SU-DHL-6 (cell line): ENCODE results near the gene GTF3C1.

Source experiments
- H2AFZ ChIP-seq: fragments of 200-600 bp; sonication (generic); 2 replicates; pipeline ENCODE4 v1.6.1; 2014; ENCODE audit warnings: low read depth, mild to moderate bottlenecking, moderate library complexity, mixed read lengths, antibody characterized with exemption, low read length; ENCODE audit not compliant: severe bottlenecking
- H3F3A ChIP-seq: fragments of 200-600 bp; shearing (Covaris generic); 2 replicates; pipeline ENCODE4 v1.6.0; 2016; ENCODE audit warnings: antibody characterized with exemption, mild to moderate bottlenecking; ENCODE audit not compliant: insufficient read depth
- H3K27ac ChIP-seq: fragments of 200-600 bp; sonication (generic); 2 replicates; pipeline ENCODE4 v1.5.1; 2016; ENCODE audit warnings: low read depth, mild to moderate bottlenecking, low read length, moderate library complexity, mixed read lengths
- H3K27me3 ChIP-seq: fragments of 200-600 bp; sonication (generic), shearing (Covaris generic); 2 replicates; pipeline ENCODE4 v1.6.0; 2014; ENCODE audit warnings: mild to moderate bottlenecking, low read length
- H3K36me3 ChIP-seq: fragments of 200-600 bp; sonication (generic); 2 replicates; pipeline ENCODE4 v1.6.1; 2014; ENCODE audit warnings: mild to moderate bottlenecking, low read length, mixed read lengths
- H3K4me2 ChIP-seq: fragments of 300-600, 200-600 bp; shearing (Covaris generic), sonication (generic); 2 replicates; pipeline ENCODE4 v1.6.0; 2014; ENCODE audit warnings: low read length, low read depth, mild to moderate bottlenecking; ENCODE audit not compliant: poor library complexity, severe bottlenecking
- H3K4me3 ChIP-seq: fragments of 200-600 bp; sonication (generic); 2 replicates; pipeline ENCODE4 v1.5.1; 2014; ENCODE audit warnings: antibody characterized with exemption, low read length, mild to moderate bottlenecking, mixed read lengths; ENCODE audit not compliant: insufficient read depth, poor library complexity, severe bottlenecking
- H3K79me2 ChIP-seq: fragments of 200-600 bp; sonication (generic); 2 replicates; pipeline ENCODE4 v1.6.1; 2014; ENCODE audit warnings: mild to moderate bottlenecking, low read length, moderate library complexity; ENCODE audit not compliant: insufficient read depth
- H3K9ac ChIP-seq: fragments of 200-600 bp; sonication (generic); 2 replicates; pipeline ENCODE4 v1.7.0; 2014; ENCODE audit warnings: mild to moderate bottlenecking, low read length
- H3K9me2 ChIP-seq: fragments of 200-600 bp; sonication (generic); replicated peaks from 2 replicates; pipeline ENCODE4 v1.6.1; 2014; ENCODE audit warnings: low read length; ENCODE audit not compliant: insufficient read depth
- H3K9me3 ChIP-seq: fragments of 200-600 bp; sonication (generic); 2 replicates; pipeline ENCODE4 v1.6.1; 2014; ENCODE audit warnings: low read length, mixed read lengths; ENCODE audit not compliant: insufficient read depth
- H4K20me1 ChIP-seq: fragments of 200-600 bp; sonication (generic); 2 replicates; pipeline ENCODE4 v1.6.1; 2014; ENCODE audit warnings: low read depth, mild to moderate bottlenecking, antibody characterized with exemption, low read length, moderate library complexity, mixed read lengths
- EZH2phosphoT487 ChIP-seq: fragments of 200-600 bp; sonication (generic), shearing (Covaris generic); conservative IDR thresholded peaks from 2 replicates; pipeline ENCODE4 v1.6.1; 2018; ENCODE audit warnings: mild to moderate bottlenecking, antibody characterized with exemption, low read length, moderate library complexity, mixed read lengths
- TF ChIP-seq, protein P1 (sequence below): fragments of 200-600 bp; sonication (generic); IDR thresholded peaks from one replicate; pipeline ENCODE4 v1.5.1; 2017; ENCODE audit warnings: antibody characterized with exemption, mild to moderate bottlenecking, low read length, moderate library complexity; ENCODE audit not compliant: insufficient read depth, poor library complexity, severe bottlenecking

The GTF3C1 gene

DNA sequence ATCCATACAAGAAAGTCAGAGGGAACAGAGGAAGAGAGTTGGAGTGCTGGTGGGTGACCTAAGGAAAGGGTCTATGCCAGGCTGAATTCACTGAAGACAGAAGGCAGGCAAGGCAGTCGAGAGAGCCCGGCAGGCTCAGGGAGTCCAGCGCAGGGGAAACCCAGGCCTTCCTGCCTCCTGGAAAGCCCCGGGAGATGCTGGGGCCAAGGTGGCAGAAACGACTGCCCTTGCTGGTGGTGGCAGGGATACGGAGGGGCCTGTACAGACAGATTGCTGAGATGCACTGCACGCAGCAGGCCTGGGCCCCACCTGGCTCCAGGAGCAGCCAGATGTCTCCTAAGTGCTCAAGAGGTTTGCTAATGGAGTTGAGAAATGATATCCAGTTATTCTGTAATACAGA, 59.8 kb downstream of the GTF3C1 start:
- H2AFZ ChIP-seq: no peak overlapping the region
- no peaks in the 10 kb centered on the region for H3K27me3 ChIP-seq
- H3K36me3 ChIP-seq: no peaks in the 10 kb centered on the region; the same call in 1 of the 2 replicates
- no peak overlapping the region for H3K27ac ChIP-seq
- H3K4me2 ChIP-seq: no peak overlapping the region
- TF ChIP-seq EZH2phosphoT487: no peak
- TF ChIP-seq, protein P1, sequence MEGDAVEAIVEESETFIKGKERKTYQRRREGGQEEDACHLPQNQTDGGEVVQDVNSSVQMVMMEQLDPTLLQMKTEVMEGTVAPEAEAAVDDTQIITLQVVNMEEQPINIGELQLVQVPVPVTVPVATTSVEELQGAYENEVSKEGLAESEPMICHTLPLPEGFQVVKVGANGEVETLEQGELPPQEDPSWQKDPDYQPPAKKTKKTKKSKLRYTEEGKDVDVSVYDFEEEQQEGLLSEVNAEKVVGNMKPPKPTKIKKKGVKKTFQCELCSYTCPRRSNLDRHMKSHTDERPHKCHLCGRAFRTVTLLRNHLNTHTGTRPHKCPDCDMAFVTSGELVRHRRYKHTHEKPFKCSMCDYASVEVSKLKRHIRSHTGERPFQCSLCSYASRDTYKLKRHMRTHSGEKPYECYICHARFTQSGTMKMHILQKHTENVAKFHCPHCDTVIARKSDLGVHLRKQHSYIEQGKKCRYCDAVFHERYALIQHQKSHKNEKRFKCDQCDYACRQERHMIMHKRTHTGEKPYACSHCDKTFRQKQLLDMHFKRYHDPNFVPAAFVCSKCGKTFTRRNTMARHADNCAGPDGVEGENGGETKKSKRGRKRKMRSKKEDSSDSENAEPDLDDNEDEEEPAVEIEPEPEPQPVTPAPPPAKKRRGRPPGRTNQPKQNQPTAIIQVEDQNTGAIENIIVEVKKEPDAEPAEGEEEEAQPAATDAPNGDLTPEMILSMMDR: no peak
- no peaks in the 10 kb centered on the region for H3F3A ChIP-seq
- H3K9me2 ChIP-seq: no peaks in the 10 kb centered on the region
- H4K20me1 ChIP-seq: no peaks in the 10 kb centered on the region
- no peaks in the 10 kb centered on the region for H3K9me3 ChIP-seq
- H3K79me2 ChIP-seq: no peaks in the 10 kb centered on the region
- H3K4me3 ChIP-seq: no peak overlapping the region
- H3K9ac ChIP-seq: no peak overlapping the region

DNA sequence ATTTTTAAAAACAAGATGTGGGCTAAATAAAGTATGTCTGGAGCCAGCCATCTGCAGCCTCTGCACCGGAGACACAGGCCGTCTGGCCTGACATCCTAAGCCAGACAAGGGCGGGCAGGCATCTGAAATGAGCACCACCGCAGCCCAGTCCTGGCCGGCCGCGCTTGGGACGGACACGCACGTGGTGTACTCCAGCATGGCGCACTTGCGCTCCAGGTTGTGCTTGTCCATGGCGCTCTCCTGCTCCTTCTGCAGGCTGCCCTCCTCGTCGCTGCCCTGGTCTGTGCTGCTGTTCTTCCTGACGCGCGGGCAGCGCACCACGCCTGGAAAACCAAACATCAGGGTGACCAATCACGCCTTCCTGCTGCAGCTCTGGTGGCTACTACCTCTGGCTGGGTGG, 60.3 kb downstream of the GTF3C1 start:
- Histone ChIP-seq H3K27me3 (no peaks in the 10 kb centered on the region), H3K9me2 (no peaks in the 10 kb centered on the region), H3K9ac (no peak overlapping the region), H3K4me2 (no peak overlapping the region), H3K36me3 (no peaks in the 10 kb centered on the region; the same call in 1 of the 2 replicates), H3K79me2 (no peaks in the 10 kb centered on the region), H2AFZ (no peak overlapping the region), H4K20me1 (no peaks in the 10 kb centered on the region), H3K9me3 (no peaks in the 10 kb centered on the region), H3K4me3 (no peak overlapping the region), H3F3A (no peaks in the 10 kb centered on the region), H3K27ac (no peak overlapping the region)
- no peak for TF ChIP-seq EZH2phosphoT487
- TF ChIP-seq, protein P1: no peak

GRCh38 chr16:27486760-27487159, 63.0 kb downstream of the GTF3C1 start:
- no peaks in the 10 kb centered on the region for H4K20me1 ChIP-seq
- TF ChIP-seq, protein P1: no peak
- no peak for TF ChIP-seq EZH2phosphoT487
- no peaks in the 10 kb centered on the region for H3K36me3 ChIP-seq
- no peak overlapping the region for H3K27ac ChIP-seq
- no peak overlapping the region for H3K4me2 ChIP-seq
- no peak overlapping the region for H3K4me3 ChIP-seq
- H3K9me3 ChIP-seq: no peaks in the 10 kb centered on the region
- H2AFZ ChIP-seq: no peak overlapping the region
- H3K9ac ChIP-seq: no peak overlapping the region
- H3F3A ChIP-seq: no peaks in the 10 kb centered on the region
- no peaks in the 10 kb centered on the region for H3K27me3 ChIP-seq
- no peaks in the 10 kb centered on the region for H3K79me2 ChIP-seq
- no peaks in the 10 kb centered on the region for H3K9me2 ChIP-seq
